Neural cell (in vitro differentiated cells): ENCODE results near the gene OTOP3. TPM values are rescaled to one million over a fixed set of nuclear protein-coding genes. Genes with fewer than 3 reads are reported as not detected.

Experiments used
- H2AFZ ChIP-seq: fragments of 200-600, 300-800 bp; sonication (generic), shearing (Covaris generic); 2 replicates; pipeline ENCODE4 v1.6.0; 2014; ENCODE audit warnings: low read depth, mild to moderate bottlenecking, antibody characterized with exemption, low read length, moderate library complexity
- H3F3A ChIP-seq: fragments of 200-600 bp; shearing (Covaris generic); 2 replicates; pipeline ENCODE4 v1.6.1; 2016; ENCODE audit warnings: mild to moderate bottlenecking, moderate library complexity, mixed read lengths, antibody characterized with exemption, low read length; ENCODE audit not compliant: insufficient read depth, poor library complexity, severe bottlenecking
- H3K27ac ChIP-seq: fragments of 200-600, 300-800 bp; sonication (generic), shearing (Covaris generic); 2 replicates; pipeline ENCODE4 v1.5.1; 2014; ENCODE audit warnings: mild to moderate bottlenecking, low read length, moderate library complexity
- H3K27me3 ChIP-seq: fragments of 300-800, 200-600 bp; sonication (generic), shearing (Covaris generic); 2 replicates; pipeline ENCODE4 v1.6.0; 2014; ENCODE audit warnings: mild to moderate bottlenecking, low read depth, low read length, moderate library complexity; ENCODE audit not compliant: insufficient read depth
- H3K36me3 ChIP-seq: fragments of 300-800, 200-600 bp; sonication (generic), shearing (Covaris generic); 2 replicates; pipeline ENCODE4 v1.5.1; 2014; ENCODE audit warnings: mild to moderate bottlenecking, antibody characterized with exemption, low read length, moderate library complexity; ENCODE audit not compliant: insufficient read depth
- H3K4me2 ChIP-seq: fragments of 300-800, 200-600 bp; sonication (generic), shearing (Covaris generic); 2 replicates; pipeline ENCODE4 v1.6.0; 2014; ENCODE audit warnings: mild to moderate bottlenecking, low read length
- H3K4me3 ChIP-seq: fragments of 300-800, 200-600 bp; sonication (generic), shearing (Covaris generic); 2 replicates; pipeline ENCODE4 v1.5.1; 2014; ENCODE audit warnings: mild to moderate bottlenecking, low read length, moderate library complexity
- H3K79me2 ChIP-seq: fragments of 200-600 bp; shearing (Covaris generic); replicated peaks from 2 replicates; pipeline ENCODE4 v1.6.0; 2014; ENCODE audit warnings: mild to moderate bottlenecking, low read length, moderate library complexity; ENCODE audit not compliant: insufficient read depth
- H3K9ac ChIP-seq: fragments of 300-800, 200-600 bp; sonication (generic), shearing (Covaris generic); 2 replicates; pipeline ENCODE4 v1.6.1; 2016; ENCODE audit warnings: mild to moderate bottlenecking, low read length, mixed read lengths
- H3K9me2 ChIP-seq: fragments of 200-600 bp; shearing (Covaris generic); 2 replicates; pipeline ENCODE4 v1.6.1; 2016; ENCODE audit warnings: mild to moderate bottlenecking, low read length, mixed read lengths; ENCODE audit not compliant: insufficient read depth
- H3K9me3 ChIP-seq: fragments of 200-600, 300-800 bp; sonication (generic), shearing (Covaris generic); 2 replicates; pipeline ENCODE4 v1.6.1; 2016; ENCODE audit warnings: mild to moderate bottlenecking, mixed run types, low read length, moderate library complexity, mixed read lengths
- H4K20me1 ChIP-seq: fragments of 200-600 bp; shearing (Covaris generic); 2 replicates; pipeline ENCODE4 v1.6.1; 2016; ENCODE audit warnings: mild to moderate bottlenecking, mixed run types; ENCODE audit not compliant: insufficient read depth
- CTCF ChIP-seq: fragments of 450-650 bp; IDR thresholded peaks from 2 replicates; pipeline ENCODE4 v1.5.1; 2014; ENCODE audit warnings: antibody characterized with exemption, mild to moderate bottlenecking, moderate library complexity; ENCODE audit not compliant: poor library complexity, severe bottlenecking
- EP300 ChIP-seq: fragments of 450-650 bp; conservative IDR thresholded peaks from 2 replicates; pipeline ENCODE4 v1.6.1; 2014; ENCODE audit warnings: antibody characterized with exemption, mild to moderate bottlenecking, moderate library complexity; ENCODE audit not compliant: poor library complexity, severe bottlenecking
- EZH2 ChIP-seq: fragments of 200-600, 300-800 bp; shearing (Covaris generic), sonication (generic); IDR thresholded peaks from 2 replicates; pipeline ENCODE4 v1.6.1; 2014; ENCODE audit warnings: antibody characterized with exemption, low read length, borderline replicate concordance, mild to moderate bottlenecking; ENCODE audit not compliant: insufficient read depth, poor library complexity, severe bottlenecking
- MXI1 ChIP-seq: fragments of 450-650 bp; conservative IDR thresholded peaks from 2 replicates; pipeline ENCODE4 v1.6.1; 2014; ENCODE audit warnings: antibody characterized with exemption, mild to moderate bottlenecking; ENCODE audit not compliant: poor library complexity, severe bottlenecking
- POLR2AphosphoS5 ChIP-seq: IDR thresholded peaks from 2 replicates; pipeline ENCODE4 v1.6.1; 2012
- RAD21 ChIP-seq: fragments of 450-650 bp; conservative IDR thresholded peaks from 2 replicates; pipeline ENCODE4 v1.6.1; 2014; ENCODE audit warnings: antibody characterized with exemption, mild to moderate bottlenecking, moderate library complexity
- REST ChIP-seq: IDR thresholded peaks from 2 replicates; pipeline ENCODE4 v1.6.1; 2012; ENCODE audit warnings: borderline replicate concordance
- SMC3 ChIP-seq: fragments of 450-650 bp; conservative IDR thresholded peaks from 2 replicates; pipeline ENCODE4 v1.6.1; 2014; ENCODE audit warnings: antibody characterized with exemption, mild to moderate bottlenecking, moderate library complexity; ENCODE audit not compliant: poor library complexity
- TAF1 ChIP-seq: IDR thresholded peaks from 2 replicates; pipeline ENCODE4 v1.6.1; 2012; ENCODE audit warnings: low read depth
- polyA plus RNA-seq: library from polyadenylated mRNA; depleted of rRNA; stranded (reverse); fragments of >200 nt; gene quantifications from 2 replicates; pipeline ENCODE4 v1.2.3, GENCODE V29; 2014

The OTOP3 gene
- polyA plus RNA-seq, 1 donor from 2014 or later: not detected

- no peak overlapping the region for H3K4me2 ChIP-seq
These were observed 14.5 kb upstream of the OTOP3 start for GRCh38 chr17:74921026-74921681.

GRCh38 chr17:74921769-74922168 lies 13.9 kb upstream of the OTOP3 start:
- H3K9ac ChIP-seq: no peak overlapping the region
- H3K4me2 ChIP-seq: no peak overlapping the region
- H3K9me2 ChIP-seq: no peaks in the 10 kb centered on the region
- H3F3A ChIP-seq: no peaks in the 10 kb centered on the region
- no peaks in the 10 kb centered on the region for H3K79me2 ChIP-seq
- no peaks in the 10 kb centered on the region for H3K36me3 ChIP-seq
- H3K4me3 ChIP-seq: no peak overlapping the region
- no peaks in the 10 kb centered on the region for H4K20me1 ChIP-seq
- H2AFZ ChIP-seq: no peak overlapping the region
- no peaks in the 10 kb centered on the region for H3K9me3 ChIP-seq
- TF ChIP-seq REST: no peak
- H3K27ac ChIP-seq: no peak overlapping the region
- H3K27me3 ChIP-seq: peaks cover 45% of the 10 kb centered on the region

More at GRCh38 chr17:74921026-74921681, 14.5 kb upstream of the OTOP3 start:
- Histone ChIP-seq H3K79me2 (no peaks in the 10 kb centered on the region), H3K27ac (no peak overlapping the region), H3K36me3 (no peaks in the 10 kb centered on the region), H3F3A (no peaks in the 10 kb centered on the region), H3K9me2 (no peaks in the 10 kb centered on the region), H3K9ac (no peak overlapping the region), H2AFZ (no peak overlapping the region), H3K27me3 (peaks cover 40% of the 10 kb centered on the region), H3K4me3 (no peak overlapping the region), H3K9me3 (no peaks in the 10 kb centered on the region), H4K20me1 (no peaks in the 10 kb centered on the region)
- TF ChIP-seq MXI1 (no peak), EZH2 (no peak), TAF1 (no peak), SMC3 (no peak), RAD21 (no peak), CTCF (no peak), POLR2AphosphoS5 (no peak), REST (no peak), EP300 (no peak)
